Memory B cell (primary cell): ENCODE measurements around the gene ARHGAP42.

Source experiments
- ATAC-seq: fragments of 150-1000 bp; cut with Tn5 transposase; 2 replicates; pipeline ENCODE4 v1.10.0; 2021; ENCODE audit warnings: low read depth, mild to moderate bottlenecking, moderate library complexity
- DNase-seq, 2 donors: peaks; one replicate each; pipeline ENCODE4 v3.0.0; 2022; ENCODE audit warnings: low spot score in 2 of 2
- H3K27ac Mint-ChIP-seq: one replicate; pipeline ENCODE4 v1.8.0; 2022; ENCODE audit warnings: mild to moderate bottlenecking, moderate library complexity, mixed read lengths
- H3K27me3 Mint-ChIP-seq: one replicate; pipeline ENCODE4 v1.8.0; 2022; ENCODE audit warnings: mixed read lengths
- H3K36me3 Mint-ChIP-seq: one replicate; pipeline ENCODE4 v1.8.0; 2022; ENCODE audit warnings: mild to moderate bottlenecking, mixed read lengths
- H3K4me1 Mint-ChIP-seq: one replicate; pipeline ENCODE4 v1.8.0; 2022; ENCODE audit warnings: mixed read lengths
- H3K4me3 Mint-ChIP-seq: one replicate; pipeline ENCODE4 v1.8.0; 2022; ENCODE audit warnings: mild to moderate bottlenecking, moderate library complexity, mixed read lengths
- H3K9me3 Mint-ChIP-seq: one replicate; pipeline ENCODE4 v1.8.0; 2022; ENCODE audit warnings: mixed read lengths

The ARHGAP42 gene

GRCh38 chr11:100963375-100963774, 276.3 kb downstream of the ARHGAP42 start:
- Mint-ChIP-seq H3K27ac (no peak overlapping the region), H3K4me3 (no peak overlapping the region), H3K4me1 (no peaks in the 10 kb centered on the region), H3K9me3 (peaks cover 3% of the 10 kb centered on the region), H3K27me3 (no peaks in the 10 kb centered on the region), H3K36me3 (peaks cover 27% of the 10 kb centered on the region)
- no peak for ATAC-seq
- no peak for DNase-seq

GRCh38 chr11:100964435-100964834, 277.3 kb downstream of the ARHGAP42 start:
- H3K4me1 Mint-ChIP-seq: no peaks in the 10 kb centered on the region
- peaks cover 6% of the 10 kb centered on the region for H3K9me3 Mint-ChIP-seq
- H3K4me3 Mint-ChIP-seq: no peak overlapping the region
- H3K27me3 Mint-ChIP-seq: no peaks in the 10 kb centered on the region
- ATAC-seq: no peak
- DNase-seq: no peak
- no peak overlapping the region for H3K27ac Mint-ChIP-seq
- H3K36me3 Mint-ChIP-seq: peaks cover 33% of the 10 kb centered on the region

GRCh38 chr11:100965346-100965745, 278.3 kb downstream of the ARHGAP42 start:
- DNase-seq (no peak), ATAC-seq (no peak)
- no peaks in the 10 kb centered on the region for H3K27me3 Mint-ChIP-seq
- peaks cover 10% of the 10 kb centered on the region for H3K9me3 Mint-ChIP-seq
- H3K36me3 Mint-ChIP-seq: peaks cover 40% of the 10 kb centered on the region
- H3K27ac Mint-ChIP-seq: no peak overlapping the region
- no peaks in the 10 kb centered on the region for H3K4me1 Mint-ChIP-seq
- no peak overlapping the region for H3K4me3 Mint-ChIP-seq

GRCh38 chr11:100966366-100966765, 279.3 kb downstream of the ARHGAP42 start:
- Mint-ChIP-seq H3K27ac (no peak overlapping the region), H3K36me3 (peaks cover 42% of the 10 kb centered on the region), H3K4me3 (no peak overlapping the region), H3K27me3 (no peaks in the 10 kb centered on the region), H3K4me1 (no peaks in the 10 kb centered on the region), H3K9me3 (peaks cover 10% of the 10 kb centered on the region)
- DNase-seq (no peak), ATAC-seq (no peak)

GRCh38 chr11:100969008-100969407, 281.9 kb downstream of the ARHGAP42 start:
- Mint-ChIP-seq H3K4me1 (no peaks in the 10 kb centered on the region), H3K27ac (no peak overlapping the region), H3K36me3 (peaks cover 40% of the 10 kb centered on the region), H3K27me3 (no peaks in the 10 kb centered on the region), H3K9me3 (peaks cover 10% of the 10 kb centered on the region), H3K4me3 (no peak overlapping the region)
- ATAC-seq (no peak), DNase-seq (no peak)

- Mint-ChIP-seq H3K36me3 (peaks cover 30% of the 10 kb centered on the region), H3K4me1 (no peaks in the 10 kb centered on the region), H3K4me3 (no peak overlapping the region), H3K27me3 (no peaks in the 10 kb centered on the region), H3K9me3 (peaks cover 9% of the 10 kb centered on the region), H3K27ac (no peak overlapping the region)
- ATAC-seq (no peak), DNase-seq (no peak)
Observed at GRCh38 chr11:100970283-100971164, 283.4 kb downstream of the ARHGAP42 start.

GRCh38 chr11:100972046-100972445, 285.0 kb downstream of the ARHGAP42 start:
- DNase-seq (no peak), ATAC-seq (no peak)
- Mint-ChIP-seq H3K27ac (no peak overlapping the region), H3K27me3 (no peaks in the 10 kb centered on the region), H3K36me3 (peaks cover 29% of the 10 kb centered on the region), H3K4me1 (no peaks in the 10 kb centered on the region), H3K9me3 (peaks cover 7% of the 10 kb centered on the region), H3K4me3 (no peak overlapping the region)

- peaks cover 8% of the 10 kb centered on the region for H3K36me3 Mint-ChIP-seq
- H3K4me1 Mint-ChIP-seq: no peaks in the 10 kb centered on the region
- DNase-seq: no peak
- H3K4me3 Mint-ChIP-seq: no peak overlapping the region
- H3K9me3 Mint-ChIP-seq: no peaks in the 10 kb centered on the region
- no peak overlapping the region for H3K27ac Mint-ChIP-seq
- no peak for ATAC-seq
- no peaks in the 10 kb centered on the region for H3K27me3 Mint-ChIP-seq
Observed at GRCh38 chr11:100978442-100978841, 291.4 kb downstream of the ARHGAP42 start.

GRCh38 chr11:100978939-100979338, 291.9 kb downstream of the ARHGAP42 start:
- no peaks in the 10 kb centered on the region for H3K4me1 Mint-ChIP-seq
- no peaks in the 10 kb centered on the region for H3K27me3 Mint-ChIP-seq
- no peaks in the 10 kb centered on the region for H3K9me3 Mint-ChIP-seq
- ATAC-seq (no peak), DNase-seq (no peak)
- no peak overlapping the region for H3K4me3 Mint-ChIP-seq
- H3K36me3 Mint-ChIP-seq: peaks cover 5% of the 10 kb centered on the region
- H3K27ac Mint-ChIP-seq: no peak overlapping the region

GRCh38 chr11:100980156-100980555, 293.1 kb downstream of the ARHGAP42 start:
- DNase-seq (no peak), ATAC-seq (no peak)
- Mint-ChIP-seq H3K27ac (no peak overlapping the region), H3K4me3 (no peak overlapping the region), H3K27me3 (no peaks in the 10 kb centered on the region), H3K4me1 (peaks cover 5% of the 10 kb centered on the region), H3K36me3 (peaks cover 5% of the 10 kb centered on the region), H3K9me3 (no peaks in the 10 kb centered on the region)

- H3K9me3 Mint-ChIP-seq: no peaks in the 10 kb centered on the region
- no peak overlapping the region for H3K4me3 Mint-ChIP-seq
- no peak overlapping the region for H3K27ac Mint-ChIP-seq
- H3K4me1 Mint-ChIP-seq: peaks cover 5% of the 10 kb centered on the region
- ATAC-seq (no peak), DNase-seq (no peak)
- H3K27me3 Mint-ChIP-seq: no peaks in the 10 kb centered on the region
- H3K36me3 Mint-ChIP-seq: peaks cover 5% of the 10 kb centered on the region
Observed at GRCh38 chr11:100981196-100981824, 294.2 kb downstream of the ARHGAP42 start.

- no peaks in the 10 kb centered on the region for H3K27me3 Mint-ChIP-seq
- no peaks in the 10 kb centered on the region for H3K36me3 Mint-ChIP-seq
- no peaks in the 10 kb centered on the region for H3K9me3 Mint-ChIP-seq
- peak; percentile 100 for ATAC-seq
- peaks cover 5% of the 10 kb centered on the region for H3K4me1 Mint-ChIP-seq
- H3K4me3 Mint-ChIP-seq: no peak overlapping the region
- H3K27ac Mint-ChIP-seq: no peak overlapping the region
- peak in 1 of 2 donors; percentile 12 for DNase-seq
Observed at GRCh38 chr11:100984668-100985067, 297.6 kb downstream of the ARHGAP42 start.

GRCh38 chr11:100990931-100991330, 303.8 kb downstream of the ARHGAP42 start:
- H3K4me1 Mint-ChIP-seq: peaks cover 5% of the 10 kb centered on the region
- ATAC-seq (no peak), DNase-seq (no peak)
- H3K9me3 Mint-ChIP-seq: no peaks in the 10 kb centered on the region
- no peaks in the 10 kb centered on the region for H3K36me3 Mint-ChIP-seq
- peaks cover 4% of the 10 kb centered on the region for H3K27me3 Mint-ChIP-seq
- H3K27ac Mint-ChIP-seq: no peak overlapping the region
- H3K4me3 Mint-ChIP-seq: no peak overlapping the region

- no peak for ATAC-seq
- Mint-ChIP-seq H3K27ac (no peak overlapping the region), H3K4me3 (no peak overlapping the region)
Observed at GRCh38 chr11:100991541-100991940, 304.5 kb downstream of the ARHGAP42 start.

More at GRCh38 chr11:100991541-100991940, 304.5 kb downstream of the ARHGAP42 start:
- H3K4me1 Mint-ChIP-seq: peaks cover 5% of the 10 kb centered on the region
- no peaks in the 10 kb centered on the region for H3K36me3 Mint-ChIP-seq
- H3K9me3 Mint-ChIP-seq: no peaks in the 10 kb centered on the region
- peaks cover 4% of the 10 kb centered on the region for H3K27me3 Mint-ChIP-seq
- DNase-seq: no peak
